Measurements from ENCODE around the gene SCGB1C1. TPM values are rescaled to one million over a fixed set of nuclear protein-coding genes. Genes with fewer than 3 reads are reported as not detected.
A peak's percentile ranks its signal among the peaks of the same experiment; 100 is the strongest.

Gene SCGB1C1
- total RNA-seq, 6 experiments from 2014 or later = not detected

DNA sequence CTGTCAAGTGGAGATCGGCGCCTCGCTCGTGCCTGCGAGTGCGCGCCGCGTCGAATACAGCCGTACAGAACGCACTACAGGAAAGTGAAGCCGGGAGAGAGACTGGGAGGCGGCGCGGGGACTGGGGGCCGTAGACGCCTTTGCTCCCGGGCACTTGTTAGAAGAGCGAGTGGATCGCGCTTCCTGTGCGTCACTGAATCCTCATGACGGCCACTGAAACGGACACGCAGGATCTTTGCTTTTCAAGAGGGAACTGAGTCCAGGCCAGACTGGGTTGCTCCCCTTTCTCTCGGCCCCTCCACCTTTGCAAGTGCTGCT, 14.9 kb downstream of the SCGB1C1 start:
- Mint-ChIP-seq H3K4me3 (peak overlapping the region; percentile 100), H3K4me1 (ENCODE audit: low read depth) (peaks cover 32% of the 10 kb centered on the region), H3K36me3 (ENCODE audit: low read depth) (peaks cover 35% of the 10 kb centered on the region), H3K9me3 (no peaks in the 10 kb centered on the region), H3K27me3 (ENCODE audit: insufficient read depth) (peaks cover 11% of the 10 kb centered on the region), H3K27ac (peak overlapping the region; percentile 100)
- TF ChIP-seq, protein P1, sequence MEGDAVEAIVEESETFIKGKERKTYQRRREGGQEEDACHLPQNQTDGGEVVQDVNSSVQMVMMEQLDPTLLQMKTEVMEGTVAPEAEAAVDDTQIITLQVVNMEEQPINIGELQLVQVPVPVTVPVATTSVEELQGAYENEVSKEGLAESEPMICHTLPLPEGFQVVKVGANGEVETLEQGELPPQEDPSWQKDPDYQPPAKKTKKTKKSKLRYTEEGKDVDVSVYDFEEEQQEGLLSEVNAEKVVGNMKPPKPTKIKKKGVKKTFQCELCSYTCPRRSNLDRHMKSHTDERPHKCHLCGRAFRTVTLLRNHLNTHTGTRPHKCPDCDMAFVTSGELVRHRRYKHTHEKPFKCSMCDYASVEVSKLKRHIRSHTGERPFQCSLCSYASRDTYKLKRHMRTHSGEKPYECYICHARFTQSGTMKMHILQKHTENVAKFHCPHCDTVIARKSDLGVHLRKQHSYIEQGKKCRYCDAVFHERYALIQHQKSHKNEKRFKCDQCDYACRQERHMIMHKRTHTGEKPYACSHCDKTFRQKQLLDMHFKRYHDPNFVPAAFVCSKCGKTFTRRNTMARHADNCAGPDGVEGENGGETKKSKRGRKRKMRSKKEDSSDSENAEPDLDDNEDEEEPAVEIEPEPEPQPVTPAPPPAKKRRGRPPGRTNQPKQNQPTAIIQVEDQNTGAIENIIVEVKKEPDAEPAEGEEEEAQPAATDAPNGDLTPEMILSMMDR (IDR thresholded peaks at IDR 0.05) = no peak
- DNase-seq = peak; percentile 57

DNA sequence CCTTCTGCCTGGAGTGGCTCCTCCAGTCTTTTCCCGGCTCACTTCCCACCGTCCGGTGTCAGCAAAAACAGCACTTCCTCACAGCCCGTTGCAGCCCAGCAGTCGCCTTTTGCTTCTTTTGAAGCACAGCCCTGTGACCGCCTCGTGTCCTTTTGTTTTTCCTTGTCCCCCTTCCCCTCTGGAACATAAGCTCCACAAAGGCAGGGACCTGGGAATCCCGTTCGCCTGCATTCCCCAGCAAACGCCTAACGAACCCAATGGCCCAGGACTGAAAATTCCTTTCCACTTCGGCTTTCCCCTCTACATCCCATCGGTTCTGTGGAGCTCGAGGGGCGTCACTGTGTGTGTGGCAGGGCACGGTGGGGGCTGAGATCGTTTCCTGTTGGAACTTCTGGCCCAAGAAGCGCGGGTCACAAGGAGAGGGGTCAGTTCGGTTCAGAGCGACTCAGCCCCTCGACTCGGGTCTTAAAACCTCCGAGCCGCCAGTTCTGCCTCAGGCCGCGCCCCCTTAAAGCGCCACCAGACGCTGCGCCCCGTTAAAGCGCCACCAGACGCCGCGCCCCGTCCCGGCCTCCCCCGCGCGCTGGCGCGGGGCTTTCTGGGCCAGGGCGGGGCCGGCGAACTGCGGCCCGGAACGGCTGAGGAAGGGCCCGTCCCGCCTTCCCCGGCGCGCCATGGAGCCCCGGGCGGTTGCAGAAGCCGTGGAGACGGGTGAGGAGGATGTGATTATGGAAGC, 15.5 kb downstream of the SCGB1C1 start:
- H3K27me3 Mint-ChIP-seq (ENCODE audit: insufficient read depth) = peaks cover 8% of the 10 kb centered on the region
- DNase-seq = peak; percentile 56
- no peaks in the 10 kb centered on the region for H3K9me3 Mint-ChIP-seq

DNA sequence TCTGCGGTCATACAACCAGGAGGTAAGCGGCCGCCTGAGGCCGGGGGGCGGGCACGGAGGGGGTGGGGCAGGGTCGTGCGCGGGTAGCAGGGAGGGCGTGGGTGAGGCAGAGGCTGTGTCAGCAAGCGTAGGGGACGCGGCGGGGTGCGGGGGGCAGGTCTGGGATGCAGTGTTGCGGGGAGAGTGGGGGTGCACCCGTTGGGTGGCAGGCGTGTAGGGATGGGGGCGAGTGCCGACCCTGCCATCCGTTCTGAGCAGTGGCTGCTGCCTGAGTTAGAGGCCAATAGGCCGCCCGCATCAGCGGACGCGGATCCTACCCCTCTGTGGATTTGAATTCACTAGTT, 16.0 kb downstream of the SCGB1C1 start:
- peak overlapping the region; percentile 100 for H3K27ac Mint-ChIP-seq
- H3K27me3 Mint-ChIP-seq (ENCODE audit: insufficient read depth) = peaks cover 7% of the 10 kb centered on the region
- peaks cover 32% of the 10 kb centered on the region for H3K36me3 Mint-ChIP-seq (ENCODE audit: low read depth)
- H3K9me3 Mint-ChIP-seq = no peaks in the 10 kb centered on the region
- H3K4me1 Mint-ChIP-seq (ENCODE audit: low read depth) = peaks cover 28% of the 10 kb centered on the region
- peak overlapping the region; percentile 100 for H3K4me3 Mint-ChIP-seq
- DNase-seq = no peak
- TF ChIP-seq, protein P1 (IDR thresholded peaks at IDR 0.05) = no peak

More for the DNA sequence above, 15.5 kb downstream of the SCGB1C1 start:
- peak overlapping the region; percentile 100 for H3K4me3 Mint-ChIP-seq
- H3K36me3 Mint-ChIP-seq (ENCODE audit: low read depth) = peaks cover 33% of the 10 kb centered on the region
- TF ChIP-seq, protein P1 (IDR thresholded peaks at IDR 0.05) = no peak
- H3K27ac Mint-ChIP-seq = peak overlapping the region; percentile 100
- peaks cover 32% of the 10 kb centered on the region for H3K4me1 Mint-ChIP-seq (ENCODE audit: low read depth)

DNA sequence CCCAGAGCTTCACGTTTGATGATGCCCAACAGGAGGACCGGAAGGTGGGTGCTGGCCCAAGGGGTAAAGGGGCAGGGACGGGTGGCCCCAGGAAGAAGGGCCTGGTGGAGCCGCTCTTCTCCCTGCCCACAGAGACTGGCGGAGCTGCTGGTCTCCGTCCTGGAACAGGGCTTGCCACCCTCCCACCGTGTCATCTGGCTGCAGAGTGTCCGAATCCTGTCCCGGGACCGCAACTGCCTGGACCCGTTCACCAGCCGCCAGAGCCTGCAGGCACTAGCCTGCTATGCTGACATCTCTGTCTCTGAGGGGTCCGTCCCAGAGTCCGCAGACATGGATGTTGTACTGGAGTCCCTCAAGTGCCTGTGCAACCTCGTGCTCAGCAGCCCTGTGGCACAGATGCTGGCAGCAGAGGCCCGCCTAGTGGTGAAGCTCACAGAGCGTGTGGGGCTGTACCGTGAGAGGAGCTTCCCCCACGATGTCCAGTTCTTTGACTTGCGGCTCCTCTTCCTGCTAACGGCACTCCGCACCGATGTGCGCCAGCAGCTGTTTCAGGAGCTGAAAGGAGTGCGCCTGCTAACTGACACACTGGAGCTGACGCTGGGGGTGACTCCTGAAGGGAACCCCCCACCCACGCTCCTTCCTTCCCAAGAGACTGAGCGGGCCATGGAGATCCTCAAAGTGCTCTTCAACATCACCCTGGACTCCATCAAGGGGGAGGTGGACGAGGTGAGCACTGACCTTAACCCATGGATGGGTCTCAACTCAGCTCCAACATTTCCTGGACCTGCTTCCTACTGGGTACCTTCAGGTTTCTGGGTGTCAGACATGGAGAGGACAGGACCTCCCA, 16.6 kb downstream of the SCGB1C1 start:
- peak overlapping the region; percentile 100 for H3K27ac Mint-ChIP-seq
- H3K36me3 Mint-ChIP-seq (ENCODE audit: low read depth) = peaks cover 31% of the 10 kb centered on the region
- H3K9me3 Mint-ChIP-seq = no peaks in the 10 kb centered on the region
- TF ChIP-seq, protein P1 (IDR thresholded peaks at IDR 0.05) = no peak; the same call in 1 of the 2 replicates
- peak overlapping the region; percentile 100 for H3K4me3 Mint-ChIP-seq
- H3K27me3 Mint-ChIP-seq (ENCODE audit: insufficient read depth) = peaks cover 6% of the 10 kb centered on the region
- no peak for DNase-seq
- H3K4me1 Mint-ChIP-seq (ENCODE audit: low read depth) = peaks cover 27% of the 10 kb centered on the region

DNA sequence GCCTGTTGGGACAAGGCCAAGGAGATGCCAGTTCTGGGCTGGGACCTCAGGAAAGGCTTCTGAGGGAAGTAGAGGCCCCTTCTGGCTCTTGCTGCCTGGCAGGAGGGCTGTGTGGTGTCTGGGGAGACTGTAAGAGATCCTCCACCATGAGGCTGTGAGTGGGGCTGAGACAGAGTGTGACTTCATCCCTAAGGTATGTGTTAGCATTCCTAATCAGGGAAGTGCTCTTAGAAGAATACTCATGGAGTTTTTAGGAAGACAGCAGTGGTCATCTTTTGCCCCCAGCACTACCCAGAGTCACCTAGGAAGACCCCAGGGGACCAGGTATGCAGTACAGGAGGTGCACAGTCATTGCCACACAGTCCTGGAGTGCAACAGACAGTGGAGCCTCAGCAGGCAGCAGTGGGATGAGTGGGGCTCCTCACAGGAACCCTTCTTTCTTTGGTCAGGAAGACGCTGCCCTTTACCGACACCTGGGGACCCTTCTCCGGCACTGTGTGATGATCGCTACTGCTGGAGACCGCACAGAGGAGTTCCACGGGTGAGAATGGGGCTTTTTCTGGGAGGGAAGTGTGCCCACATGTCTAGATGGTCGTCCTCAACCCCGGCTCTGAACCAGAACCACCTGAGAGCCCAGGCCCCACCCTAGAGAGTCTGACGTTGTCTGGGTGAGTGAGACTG, 17.4 kb downstream of the SCGB1C1 start:
- Mint-ChIP-seq H3K9me3 (no peaks in the 10 kb centered on the region), H3K27me3 (ENCODE audit: insufficient read depth) (peaks cover 6% of the 10 kb centered on the region), H3K4me3 (peak overlapping the region; percentile 100), H3K36me3 (ENCODE audit: low read depth) (peaks cover 31% of the 10 kb centered on the region), H3K4me1 (ENCODE audit: low read depth) (peaks cover 27% of the 10 kb centered on the region), H3K27ac (peak overlapping the region; percentile 100)
- TF ChIP-seq, protein P1 (IDR thresholded peaks at IDR 0.05) = no peak
- DNase-seq = peak; percentile 82

Data from HFFc6 (cell line).